ENCODE data around the gene SLC39A11.
"Not testable (repeated sequence)": the region's sequence is repeated elsewhere in the genome, so short reads cannot be mapped to it uniquely, and the experiment has no call there.

The SLC39A11 gene

GRCh38 chr17:73005360-73005759 is 87.1 kb downstream of the SLC39A11 start:
- no peak for DNase-seq

- no peak for DNase-seq
These were observed 89.0 kb downstream of the SLC39A11 start for GRCh38 chr17:73003487-73003886.

GRCh38 chr17:73000832-73001231 is 91.7 kb downstream of the SLC39A11 start:
- no peak for DNase-seq

GRCh38 chr17:72999474-72999873 is 93.0 kb downstream of the SLC39A11 start:
- not testable (repeated sequence) for DNase-seq

GRCh38 chr17:72998343-72998742 is 94.1 kb downstream of the SLC39A11 start:
- DNase-seq = no peak

- no peak for DNase-seq
These were observed 94.9 kb downstream of the SLC39A11 start for GRCh38 chr17:72997559-72997958.

GRCh38 chr17:72996791-72997190 is 95.7 kb downstream of the SLC39A11 start:
- no peak for DNase-seq

- DNase-seq = no peak
These were observed 97.4 kb downstream of the SLC39A11 start for GRCh38 chr17:72995008-72995656.

- not testable (repeated sequence) for DNase-seq
These were observed 99.6 kb downstream of the SLC39A11 start for GRCh38 chr17:72992783-72993467.

- no peak for DNase-seq
These were observed 100.8 kb downstream of the SLC39A11 start for GRCh38 chr17:72991651-72992050.

GRCh38 chr17:72989074-72989610 is 103.3 kb downstream of the SLC39A11 start:
- no peak for DNase-seq

- no peak for DNase-seq
These were observed 104.0 kb downstream of the SLC39A11 start for GRCh38 chr17:72988451-72988850.

GRCh38 chr17:72987166-72987565 is 105.3 kb downstream of the SLC39A11 start:
- no peak for DNase-seq

- peak; percentile 62 for DNase-seq
These were observed 106.4 kb downstream of the SLC39A11 start for GRCh38 chr17:72985882-72986720.

- DNase-seq = no peak
These were observed 107.6 kb downstream of the SLC39A11 start for GRCh38 chr17:72984926-72985325.

- no peak for DNase-seq
These were observed 108.2 kb downstream of the SLC39A11 start for GRCh38 chr17:72984145-72984925.

- no peak for DNase-seq
These were observed 109.8 kb downstream of the SLC39A11 start for GRCh38 chr17:72982680-72983079.

GRCh38 chr17:72978593-72979218 is 113.8 kb downstream of the SLC39A11 start:
- DNase-seq = no peak

GRCh38 chr17:72977771-72978417 is 114.6 kb downstream of the SLC39A11 start:
- no peak for DNase-seq

- DNase-seq = peak; percentile 67
These were observed 115.3 kb downstream of the SLC39A11 start for GRCh38 chr17:72976971-72977770.

GRCh38 chr17:72975509-72975908 is 117.0 kb downstream of the SLC39A11 start:
- DNase-seq = no peak

Data from left hindlimb (tissue), 1 donor.